Nucleus accumbens (tissue), 56 donors: ENCODE measurements around the gene FUOM.

Experiments used
- DNase-seq, 56 donors: peaks; one replicate each; lab custom pipeline; 2025; lab: John Stamatoyannopoulos, UW

The FUOM gene

DNA sequence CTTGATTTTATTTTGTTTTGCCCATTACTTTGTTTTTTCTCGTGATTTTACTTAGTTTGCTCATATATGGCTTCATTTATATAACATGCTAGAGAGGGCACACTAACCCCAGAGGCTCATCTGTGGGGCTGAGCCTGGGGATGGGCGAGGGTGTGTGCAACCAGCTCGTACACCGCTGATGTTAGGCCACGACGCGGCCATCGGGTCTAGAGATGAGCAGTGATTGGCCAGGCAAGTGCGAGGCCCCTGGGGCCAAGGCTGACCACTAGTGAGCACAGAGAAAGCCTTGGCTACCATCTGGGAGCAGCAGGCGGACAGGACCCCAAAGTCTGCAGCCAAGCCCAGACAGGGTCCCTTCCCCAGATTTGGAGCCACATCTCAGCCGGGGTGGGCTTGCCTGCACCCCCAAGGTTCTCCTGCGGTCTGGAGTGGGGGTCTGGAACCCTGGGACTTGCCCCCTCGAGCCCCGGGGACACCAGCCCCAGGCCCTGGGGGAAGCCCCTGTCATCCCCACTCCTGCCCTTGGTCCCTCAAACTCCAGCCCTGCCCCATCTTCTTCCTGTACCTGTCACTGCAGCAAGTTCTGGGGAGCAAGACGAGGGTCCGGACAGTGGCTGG lies 3.7 kb downstream of the FUOM start:
- no peak for DNase-seq

DNA sequence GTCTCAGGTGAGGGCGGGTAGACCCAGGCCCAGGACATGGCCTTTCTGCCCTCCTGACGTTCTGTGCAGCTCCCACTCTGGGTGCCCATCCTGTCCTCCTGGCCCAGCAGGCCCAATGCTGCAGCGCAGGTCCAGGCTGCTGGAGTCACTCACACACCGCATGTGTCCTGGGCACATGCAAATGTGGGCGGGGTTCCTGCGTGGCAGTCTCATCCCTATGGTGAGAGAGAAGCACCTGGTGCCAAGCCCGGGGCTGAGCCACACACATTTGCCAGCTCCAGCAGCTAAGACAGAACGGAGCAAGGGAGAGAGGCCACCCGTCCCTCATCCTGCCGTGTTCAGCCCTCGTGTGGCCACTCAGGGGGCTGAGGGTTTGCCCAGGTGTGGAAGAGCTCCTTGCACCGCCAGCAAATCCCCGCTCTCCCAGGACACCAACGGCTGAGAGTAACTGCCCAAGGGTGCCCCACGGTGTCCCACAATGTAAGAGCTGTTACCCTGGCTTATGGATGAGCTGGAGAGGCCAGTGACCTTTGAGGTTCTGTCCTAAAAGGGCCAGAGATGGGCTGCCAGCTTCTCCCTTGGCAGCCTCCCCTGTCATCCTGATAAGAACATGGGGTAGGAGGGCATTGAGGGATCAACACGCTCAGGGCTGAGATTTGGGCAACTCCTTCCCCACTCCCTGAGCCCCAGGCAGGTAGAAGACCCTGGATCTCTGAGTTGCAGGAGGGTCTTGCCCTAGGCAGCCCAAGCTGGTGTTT lies 4.4 kb downstream of the FUOM start:
- DNase-seq = no peak

DNA sequence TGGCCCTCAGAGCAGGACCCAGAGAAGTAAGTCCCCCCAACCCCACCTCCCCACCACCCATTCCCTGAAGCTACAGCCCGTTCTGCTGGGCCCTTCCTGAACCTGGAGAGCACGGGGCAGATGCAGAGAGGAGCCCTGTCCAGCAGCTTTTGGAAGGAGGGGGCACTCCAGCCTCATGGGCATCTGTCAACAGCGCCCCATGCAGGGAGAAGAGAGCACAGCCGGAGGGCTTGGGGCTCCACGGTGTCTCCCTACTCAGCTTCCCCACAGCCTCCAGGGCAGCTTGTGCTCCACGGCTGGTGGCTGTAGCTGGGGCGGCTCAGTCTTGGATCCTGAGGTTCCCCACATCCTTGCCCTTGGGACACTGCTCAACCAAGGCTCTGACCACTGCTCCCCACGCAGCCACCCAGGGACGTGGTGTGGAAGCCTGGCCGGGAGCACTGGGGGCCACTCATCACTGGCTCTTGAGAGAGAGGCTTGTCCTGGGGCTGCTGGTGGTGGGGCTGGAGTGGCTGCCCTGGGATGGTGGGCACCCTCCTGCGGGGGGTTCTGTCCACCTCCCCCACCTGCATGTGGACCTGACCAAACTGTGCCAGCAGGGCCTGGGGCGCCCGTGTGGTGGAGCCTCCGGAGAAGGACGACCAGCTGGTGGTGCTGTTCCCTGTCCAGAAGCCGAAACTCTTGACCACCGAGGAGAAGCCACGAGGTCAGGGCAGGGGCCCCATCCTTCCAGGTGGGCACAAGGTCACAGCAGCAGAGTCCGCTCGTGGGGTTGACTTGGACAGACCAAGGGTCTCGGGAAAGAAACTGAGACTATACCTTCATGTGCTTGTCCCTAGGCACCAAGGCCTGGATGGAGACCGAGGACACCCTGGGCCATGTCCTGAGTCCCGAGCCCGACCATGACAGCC lies 6.2 kb downstream of the FUOM start:
- DNase-seq = no peak

DNA sequence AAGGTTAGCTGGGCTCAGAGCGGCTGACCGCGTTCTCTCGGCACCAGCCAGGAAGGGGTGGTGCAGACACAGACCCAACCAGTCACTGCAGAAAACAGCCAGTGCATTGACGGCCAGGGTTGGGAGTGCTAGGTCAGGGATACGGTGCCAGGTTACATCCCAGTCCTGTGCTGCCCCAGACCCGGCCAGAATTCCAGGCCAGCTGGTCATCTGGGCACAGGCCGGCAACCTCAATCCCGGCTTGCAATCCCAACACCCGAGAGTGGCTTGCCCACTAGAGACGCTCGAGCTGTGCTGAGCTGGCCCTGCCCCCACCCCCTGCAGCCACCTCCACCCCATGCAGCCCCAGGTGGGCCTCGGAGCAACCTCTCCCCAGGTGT lies 6.9 kb downstream of the FUOM start:
- DNase-seq = no peak

DNA sequence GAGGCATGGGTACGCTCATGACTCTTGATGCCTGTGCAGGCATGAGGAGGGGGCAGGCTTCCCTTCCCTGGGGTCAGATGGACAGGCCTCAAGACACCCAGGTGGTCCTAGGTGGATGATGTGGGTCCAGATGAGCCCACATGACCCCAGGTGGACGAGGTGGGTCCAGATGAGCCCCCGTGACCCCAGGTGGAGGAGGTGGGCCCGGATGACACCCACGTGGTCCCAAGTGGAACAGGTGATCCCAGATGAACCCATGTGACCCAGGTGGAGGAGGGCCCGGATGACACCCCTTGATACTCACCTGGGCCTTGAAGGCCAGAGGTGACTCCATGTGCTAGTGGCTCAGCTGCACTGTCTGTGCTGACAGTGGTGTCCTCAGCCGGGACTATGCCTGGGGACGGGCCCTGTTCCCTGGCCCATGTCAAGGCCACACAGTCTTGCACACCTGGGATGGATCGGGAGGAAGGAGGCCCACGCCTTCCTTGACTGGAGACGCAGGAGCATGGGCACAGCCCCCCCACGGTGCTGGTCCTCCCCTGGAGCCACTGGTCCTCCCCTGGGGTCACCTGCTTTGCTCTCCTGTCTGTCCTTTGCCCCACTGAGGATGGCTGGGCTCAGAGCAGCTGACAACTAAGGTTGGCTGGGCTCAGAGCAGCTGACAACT lies 7.4 kb downstream of the FUOM start:
- DNase-seq = no peak

DNA sequence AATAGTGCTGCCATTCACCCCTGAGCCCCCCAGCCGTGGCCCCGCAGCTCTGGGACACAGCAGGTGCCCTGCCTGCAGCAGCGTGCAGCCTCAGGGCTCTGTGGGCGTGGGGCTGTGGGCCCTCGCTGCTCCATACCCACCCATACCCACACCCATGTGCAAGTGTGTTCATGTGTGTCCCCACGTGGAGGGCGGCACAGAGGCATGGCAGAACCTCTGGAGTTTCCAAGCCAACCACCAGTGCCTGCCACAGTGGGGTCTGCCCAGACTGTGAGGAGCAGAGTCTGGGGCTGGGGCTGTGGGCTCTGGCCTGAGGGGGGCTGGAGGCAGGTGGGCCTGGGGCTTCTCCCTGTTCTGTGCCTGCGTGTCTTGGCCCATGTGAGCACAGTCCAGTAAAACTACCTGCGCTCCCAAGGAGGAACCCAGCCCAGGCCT lies 8.2 kb downstream of the FUOM start:
- DNase-seq = no peak

DNA sequence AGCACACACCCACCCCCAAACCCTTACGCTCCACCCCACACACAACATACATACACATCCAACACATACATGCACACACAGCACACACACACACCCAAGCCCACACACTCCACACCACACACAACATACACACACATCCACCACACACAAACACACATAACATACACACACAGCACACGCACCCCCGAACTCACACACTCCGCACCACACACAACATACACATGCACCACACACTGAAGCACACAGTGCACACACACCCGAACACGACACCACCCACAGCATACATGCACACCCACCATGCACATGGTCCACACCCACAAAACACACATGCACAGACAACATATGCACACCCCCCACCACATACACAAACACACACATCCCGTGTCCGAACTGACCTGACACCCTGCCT lies 8.7 kb downstream of the FUOM start:
- DNase-seq = no peak

DNA sequence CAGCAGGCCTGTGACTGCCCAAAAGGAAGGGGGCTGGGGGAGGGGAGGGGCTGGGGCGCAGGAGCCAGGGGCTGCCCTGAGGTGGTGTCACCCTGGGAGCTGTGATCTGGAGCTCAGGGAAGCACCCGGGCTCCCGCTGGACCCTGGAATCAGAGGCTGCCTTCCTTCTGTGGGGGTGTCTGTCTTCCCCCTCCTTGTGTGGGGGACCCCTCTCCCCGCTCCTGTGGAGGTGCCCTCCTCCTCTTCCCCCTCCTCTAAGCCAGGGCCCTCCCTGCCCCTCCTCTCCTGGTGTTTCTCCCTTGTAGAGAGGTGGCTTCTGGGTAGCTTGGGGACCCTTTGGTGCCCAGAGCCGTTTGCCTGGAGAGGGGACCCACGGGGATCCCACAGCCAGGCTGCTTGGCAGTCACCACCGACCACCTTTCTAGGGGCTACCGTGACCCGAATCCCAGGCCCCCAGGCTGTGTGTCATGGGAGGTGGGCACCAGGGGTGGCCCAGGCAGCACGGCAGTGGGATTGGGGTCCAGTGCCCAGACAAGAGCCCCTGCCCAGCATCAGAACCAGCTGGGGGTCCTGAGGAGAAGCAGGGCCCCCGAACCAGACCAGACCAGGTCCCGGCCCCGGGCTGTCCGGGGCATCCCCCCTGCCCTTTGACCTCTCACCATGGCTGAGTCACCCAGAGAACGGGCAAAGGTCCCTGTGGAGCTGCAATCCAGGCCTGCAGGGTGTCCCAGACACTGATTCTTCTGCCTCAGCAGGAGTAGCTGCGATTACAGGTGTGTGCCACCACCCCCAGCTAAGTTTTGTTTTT lies 9.9 kb downstream of the FUOM start:
- DNase-seq = no peak

DNA sequence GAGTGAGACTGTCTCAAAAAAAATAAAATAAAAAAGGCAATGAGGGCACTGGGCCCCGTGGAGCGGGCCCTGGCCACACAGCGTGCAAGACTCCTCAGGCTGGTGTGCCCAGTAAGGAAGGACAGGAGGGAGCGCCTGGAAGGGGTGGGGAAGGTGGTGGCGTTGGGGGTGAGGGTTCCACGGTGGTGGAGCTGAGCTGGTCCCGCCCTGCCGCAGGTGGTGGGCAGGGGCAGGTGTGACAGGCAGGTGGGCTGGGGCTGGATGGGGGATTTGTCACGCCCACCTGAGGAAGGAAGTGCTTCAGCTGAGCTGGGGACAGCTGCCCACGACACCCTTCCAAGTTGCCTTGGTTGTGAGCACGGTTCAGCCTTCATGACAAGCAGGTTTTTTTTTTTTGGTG lies 11.4 kb downstream of the FUOM start:
- no peak for DNase-seq

DNA sequence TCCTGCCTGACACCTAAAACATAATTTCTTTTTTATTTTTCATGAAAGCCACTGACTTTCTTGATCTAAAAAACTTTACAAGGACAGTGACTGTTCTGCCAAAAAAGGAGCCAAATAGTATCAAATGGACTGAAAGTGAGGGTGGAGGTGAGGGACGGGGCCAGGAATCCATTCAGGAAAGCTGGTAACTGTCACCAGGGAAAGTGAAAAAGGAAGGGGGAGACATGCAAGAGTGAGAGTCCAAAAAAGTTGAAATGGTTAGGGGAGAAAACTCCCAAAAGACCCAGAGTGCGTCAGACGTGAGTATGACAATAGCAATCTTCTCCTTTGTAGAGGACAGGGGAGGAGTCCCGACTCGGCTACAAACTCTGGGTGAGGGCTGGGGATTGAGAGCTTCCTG lies 13.6 kb downstream of the FUOM start:
- DNase-seq = no peak

DNA sequence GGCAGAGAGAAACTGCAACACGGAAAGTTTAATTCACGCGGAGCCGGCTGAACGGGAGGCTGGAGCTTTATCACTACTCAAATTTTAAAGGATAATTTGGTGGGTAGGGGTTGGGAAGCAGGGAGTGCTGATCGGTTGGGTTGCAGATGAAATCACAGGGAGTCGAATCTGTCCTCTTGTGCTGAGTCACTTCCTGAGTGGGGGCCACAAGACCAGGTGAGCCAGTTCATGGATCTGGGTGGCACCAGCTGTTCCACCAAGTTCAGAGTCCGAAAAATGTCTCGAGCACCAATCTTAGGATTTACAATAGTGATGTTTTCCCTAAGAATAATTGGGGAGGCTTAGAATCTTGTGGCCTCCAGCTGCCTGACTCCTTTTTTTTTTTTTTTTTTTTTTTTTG lies 14.3 kb downstream of the FUOM start:
- no peak for DNase-seq

DNA sequence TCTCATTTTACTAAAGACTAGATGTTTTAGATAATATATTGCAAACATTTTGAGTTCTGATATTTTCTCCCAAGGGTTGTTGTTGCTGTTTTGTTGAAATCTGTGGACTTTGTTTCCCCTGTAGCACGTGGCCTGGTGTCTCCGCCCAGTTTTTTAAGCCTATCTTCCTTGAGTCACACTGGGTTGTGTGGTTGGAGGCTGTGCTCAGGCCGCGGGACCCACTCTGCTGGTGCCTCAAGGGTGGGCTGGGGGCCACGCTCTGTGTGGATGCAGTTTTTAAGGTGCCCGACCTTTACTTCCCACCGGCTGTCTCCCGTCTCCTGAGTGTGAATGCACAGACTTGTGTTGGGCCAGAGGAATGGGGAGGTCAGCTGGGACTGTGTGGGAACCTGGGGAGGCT lies 14.9 kb downstream of the FUOM start:
- DNase-seq = no peak

DNA sequence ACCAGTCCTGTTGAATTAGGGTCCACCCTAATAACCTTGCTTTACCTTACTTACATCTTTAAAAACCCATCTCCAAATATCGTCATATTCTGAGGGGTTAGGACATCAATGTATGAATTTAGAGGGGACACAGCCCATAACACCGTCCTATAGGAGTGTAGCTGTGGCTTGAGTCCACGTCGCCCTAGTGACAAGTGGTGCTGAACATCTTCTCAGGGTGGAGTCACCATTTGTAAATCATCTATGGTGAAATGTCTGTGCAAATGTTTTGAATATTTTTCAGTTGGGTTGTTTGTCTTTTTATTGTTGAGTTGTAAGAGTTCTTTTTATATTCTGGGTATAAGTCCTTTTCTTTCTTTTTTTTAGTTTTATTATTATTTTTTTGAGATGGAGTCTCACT lies 15.8 kb downstream of the FUOM start:
- DNase-seq = no peak

DNA sequence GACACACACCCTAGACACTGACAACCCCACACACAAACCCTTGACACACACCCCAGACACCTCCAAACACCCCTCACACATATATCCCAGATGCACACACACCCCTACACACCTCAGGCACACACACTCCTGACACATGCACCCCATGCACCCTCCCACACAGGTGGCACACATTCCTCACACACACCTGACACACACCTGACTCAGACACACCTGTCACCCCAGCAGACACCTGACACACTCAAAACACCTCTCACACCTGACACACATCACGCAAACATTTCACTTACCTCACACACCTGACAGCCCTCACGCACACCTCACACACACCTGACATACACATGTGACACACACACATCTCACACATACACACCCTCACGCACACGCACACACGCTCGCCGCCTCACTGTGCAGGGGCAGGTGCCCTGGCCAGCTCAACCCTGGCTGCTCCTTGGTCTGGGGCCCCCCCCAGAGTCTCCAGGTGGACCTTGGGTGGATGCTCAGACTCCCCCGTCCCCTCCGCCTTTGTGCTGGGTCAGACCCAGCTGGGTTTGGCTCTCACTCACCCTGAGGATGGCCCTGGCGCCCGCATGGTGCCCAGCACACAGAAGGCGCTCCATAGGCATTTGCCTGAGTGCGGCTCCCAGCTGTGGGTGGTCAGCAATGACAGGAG lies 18.0 kb downstream of the FUOM start:
- no peak for DNase-seq

DNA sequence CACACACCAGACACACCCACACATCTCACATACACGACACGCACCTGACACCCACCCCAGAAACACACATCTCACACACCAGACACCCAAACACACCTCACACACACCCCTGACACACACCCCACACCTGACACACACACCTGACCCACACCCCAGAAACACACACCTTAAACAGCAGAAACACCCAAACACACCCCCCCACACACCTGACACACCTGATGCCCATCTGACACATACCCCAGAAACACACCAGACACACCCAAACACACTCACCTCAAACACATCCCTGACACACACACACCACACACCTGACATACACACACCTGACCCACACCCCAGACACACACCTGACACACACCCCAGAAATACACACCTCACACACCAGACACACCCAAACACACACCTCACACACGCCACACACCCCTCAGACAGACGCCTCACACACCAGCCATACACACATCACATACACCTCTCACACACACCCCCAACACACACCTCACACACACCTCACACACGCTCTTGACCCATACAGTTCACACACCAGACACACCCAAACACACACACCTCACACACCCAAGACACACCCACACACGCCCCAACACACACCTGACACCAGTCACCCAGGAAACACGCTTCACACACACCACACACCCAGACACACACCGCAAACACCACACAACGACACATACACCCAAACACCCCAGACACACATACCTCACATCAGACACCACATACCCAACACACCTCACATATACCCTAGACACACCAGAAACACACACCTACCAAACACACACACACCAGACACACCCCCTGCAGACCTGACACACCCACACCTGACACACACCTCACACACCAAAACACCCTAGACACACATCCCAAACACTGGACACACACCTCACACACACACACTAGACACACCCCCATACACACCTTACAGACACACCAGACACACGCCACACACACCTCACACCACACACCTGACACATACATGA lies 19.4 kb downstream of the FUOM start:
- no peak for DNase-seq

DNA sequence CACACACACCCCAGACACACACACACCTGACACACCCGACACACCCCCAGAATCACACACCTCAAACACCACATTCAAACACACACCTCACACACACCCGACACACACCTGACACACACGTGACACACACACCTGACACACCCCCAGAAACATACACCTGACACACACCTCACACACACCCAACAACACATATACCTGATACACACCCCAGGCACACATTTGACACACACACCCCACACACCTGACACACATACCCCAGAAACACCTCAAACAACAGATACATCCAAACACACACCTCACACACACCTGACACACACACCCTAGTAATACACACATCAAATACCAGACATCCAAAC lies 20.5 kb downstream of the FUOM start:
- no peak for DNase-seq

DNA sequence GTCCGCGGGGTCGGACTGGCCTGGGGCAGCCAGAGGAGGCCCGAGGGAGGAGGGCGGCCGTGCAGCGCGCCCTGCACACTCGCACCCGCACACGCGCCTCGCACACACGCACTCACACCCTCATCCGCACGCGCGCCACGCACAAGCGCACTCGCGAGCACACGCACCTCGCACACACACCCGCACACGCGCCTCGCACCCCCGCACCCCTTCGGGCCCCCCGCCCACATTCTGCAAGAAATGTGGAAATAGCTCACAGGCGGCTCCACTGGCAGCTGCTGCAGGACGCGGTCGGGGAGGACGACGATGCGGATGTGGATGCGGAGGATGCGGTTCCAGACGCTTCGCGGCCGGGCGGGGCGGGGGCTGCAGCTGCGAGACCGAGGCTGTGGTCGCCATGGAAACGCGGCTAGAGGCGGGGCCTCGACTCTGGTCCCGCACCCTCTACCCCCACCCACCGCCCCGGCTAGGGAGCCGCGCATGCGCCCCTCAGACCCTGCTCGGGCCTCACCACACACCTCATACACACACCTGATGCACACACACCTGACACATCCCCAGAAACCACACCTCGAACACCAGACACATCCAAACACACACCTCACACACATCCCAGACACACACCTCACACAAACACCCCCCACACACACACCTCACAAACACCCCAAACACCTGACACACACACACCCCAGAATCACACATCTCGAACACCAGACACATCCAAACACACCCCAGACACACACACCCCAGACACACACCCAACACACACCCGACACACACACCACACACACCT lies 21.0 kb downstream of the FUOM start, which contains the start of gene CALY:
Gene CALY, minus strand, starts transcription at position 320 of the 793 bp plus-strand sequence. CDS start 7,907 bp downstream, outside the sequence.
- DNase-seq = peak in 45 of 56 donors; percentile 26 to 93 (median 70)
